Panc1 (cell line): ENCODE measurements around the gene INPP1. TPM values are rescaled to one million over a fixed set of nuclear protein-coding genes. Genes with fewer than 3 reads are reported as not detected.

Source experiments
- ATAC-seq: fragments of 200-7000 bp; cut with Tn5 transposase; 2 replicates; pipeline ENCODE4 v1.9.1; 2020; ENCODE audit warnings: mild to moderate bottlenecking, moderate library complexity
- BruUV-seq: library from RNA; stranded (reverse); fragments of 400-500 nt; replicated peaks from 2 replicates; lab custom pipeline; 2021; lab: Mats Ljungman, UMichigan
- CTCF ChIA-PET: fragments of 300-600 bp; sonication (Branson Sonifier 250); formaldehyde crosslinking; loops from one replicate; lab custom pipeline; 2022; ENCODE audit warnings: antibody characterized with exemption; lab: Charles Lee
- POLR2A ChIA-PET: fragments of 300-600 bp; sonication (Branson Sonifier 250); formaldehyde crosslinking; loops from one replicate; lab custom pipeline; 2022; ENCODE audit warnings: antibody characterized with exemption; lab: Charles Lee
- DNase-seq: peaks from one replicate; pipeline ENCODE4 v3.0.0-alpha.2; 2010; ENCODE audit warnings: low read depth, low spot score
- H3K27ac ChIP-seq: 2 replicates; pipeline ENCODE4 v1.5.1; 2011; ENCODE audit warnings: mild to moderate bottlenecking, low read length, inconsistent platforms
- H3K27me3 ChIP-seq: fragments of 200-500 bp; sonication (Bioruptor generic); 2 replicates; pipeline ENCODE4 v1.6.0; 2014; ENCODE audit warnings: low read length, inconsistent platforms; ENCODE audit not compliant: control insufficient read depth, insufficient read depth
- H3K36me3 ChIP-seq: fragments of 200-500 bp; sonication (Bioruptor generic); 2 replicates; pipeline ENCODE4 v1.5.1; 2014; ENCODE audit warnings: inconsistent platforms, mild to moderate bottlenecking, low read length, moderate library complexity; ENCODE audit not compliant: control insufficient read depth, insufficient read depth
- H3K4me1 ChIP-seq: 2 replicates; pipeline ENCODE4 v1.5.1; 2011; ENCODE audit warnings: inconsistent platforms, mild to moderate bottlenecking, low read length, moderate library complexity; ENCODE audit not compliant: control insufficient read depth, insufficient read depth
- H3K4me3 ChIP-seq, 2 experiments: 2 replicates each; pipeline ENCODE4 v1.5.1; 2011 to 2012; ENCODE audit warnings: low read depth in 2 of 2, low read length in 2 of 2, mild to moderate bottlenecking in 2 of 2, inconsistent platforms in 1 of 2, moderate library complexity in 1 of 2
- H3K9me3 ChIP-seq: fragments of 200-500 bp; sonication (Bioruptor generic); 2 replicates; pipeline ENCODE4 v1.5.1; 2014; ENCODE audit warnings: low read depth, mild to moderate bottlenecking, inconsistent platforms, low read length, moderate library complexity; ENCODE audit not compliant: control insufficient read depth, insufficient read depth
- POLR2AphosphoS5 ChIP-seq: IDR thresholded peaks from 2 replicates; pipeline ENCODE4 v1.6.1; 2012; ENCODE audit warnings: mild to moderate bottlenecking, low read depth, low read length, moderate library complexity
- SIN3A ChIP-seq: IDR thresholded peaks from 2 replicates; pipeline ENCODE4 v1.6.1; 2012; ENCODE audit warnings: low read depth, mild to moderate bottlenecking, low read length, moderate library complexity, borderline replicate concordance; ENCODE audit not compliant: insufficient read depth
- TCF7L2 ChIP-seq: IDR thresholded peaks from 2 replicates; pipeline ENCODE4 v1.6.1; 2011; ENCODE audit warnings: mild to moderate bottlenecking, low read depth, low read length, inconsistent platforms
- in situ Hi-C: cut with HindIII; loops from 2 replicates; pipeline ENCODE4 v1.10.0; 2016; ENCODE audit warnings: low sequenced_read_pairs, low pct_unique_long_range_greater_than_20kb
- intact Hi-C: fragments of 100-400 bp; cut with micrococcal nuclease; formaldehyde crosslinking; loops from one replicate; pipeline ENCODE4 v1.10.0; 2022; ENCODE audit not compliant: unreplicated experiment
- total RNA-seq: library from RNA; stranded (reverse); gene quantifications from one replicate; pipeline ENCODE4 v1.2.1, GENCODE V29; 2021; ENCODE audit not compliant: unreplicated experiment
- TF ChIP-seq, protein P1 (sequence below): fragments of 450-650 bp; IDR thresholded peaks from 2 replicates; pipeline ENCODE4 v1.5.1; 2017; ENCODE audit warnings: mild to moderate bottlenecking
- TF ChIP-seq, protein P2 (sequence below), 2 experiments: IDR thresholded peaks; 2 replicates each; pipeline ENCODE4 v1.6.1; 2011 to 2012; ENCODE audit warnings: low read depth in 2 of 2, control low read depth in 1 of 2, low read length in 1 of 2, mild to moderate bottlenecking in 1 of 2, moderate library complexity in 1 of 2; ENCODE audit not compliant: insufficient read depth in 1 of 2

Gene INPP1
- total RNA-seq, 1 experiment from 2014 or later = 10.8 TPM

DNA sequence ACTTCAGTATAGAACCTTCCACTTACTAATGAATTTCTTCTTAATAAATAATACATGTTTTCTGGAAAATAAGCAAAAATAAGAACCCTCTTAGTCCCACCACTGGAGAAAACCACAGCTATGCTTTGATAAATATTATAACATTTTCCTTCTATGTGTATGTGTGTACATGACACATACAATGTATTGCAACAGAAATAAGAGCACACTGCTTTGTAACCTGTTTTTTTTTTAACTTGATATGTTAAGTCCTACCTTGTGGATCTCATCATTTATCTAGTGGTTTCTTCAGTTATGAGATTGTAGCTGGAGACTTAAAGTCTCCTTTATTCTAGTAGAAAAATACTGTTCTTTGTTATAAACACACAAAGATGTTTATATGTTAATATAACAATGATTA lies 17.2 kb downstream of the INPP1 start:
- ChIA-PET POLR2A (no interaction called here), CTCF (no interaction called here)
- no peaks in the 10 kb centered on the region for H3K27me3 ChIP-seq
- in situ Hi-C loops (no loop called here), intact Hi-C loops (no loop called here)
- DNase-seq = no peak
- no peak for ATAC-seq
- H3K4me3 ChIP-seq = peak overlapping the region in 1 of 2 experiments; percentile 23; a peak in 1 of 4 replicates
- peaks cover 9% of the 10 kb centered on the region for H3K4me1 ChIP-seq
- H3K27ac ChIP-seq = peak overlapping the region; percentile 41; the same call in 1 of the 2 replicates
- no peak for TF ChIP-seq POLR2AphosphoS5
- TF ChIP-seq SIN3A = no peak
- TF ChIP-seq TCF7L2 = no peak
- TF ChIP-seq, protein P1, sequence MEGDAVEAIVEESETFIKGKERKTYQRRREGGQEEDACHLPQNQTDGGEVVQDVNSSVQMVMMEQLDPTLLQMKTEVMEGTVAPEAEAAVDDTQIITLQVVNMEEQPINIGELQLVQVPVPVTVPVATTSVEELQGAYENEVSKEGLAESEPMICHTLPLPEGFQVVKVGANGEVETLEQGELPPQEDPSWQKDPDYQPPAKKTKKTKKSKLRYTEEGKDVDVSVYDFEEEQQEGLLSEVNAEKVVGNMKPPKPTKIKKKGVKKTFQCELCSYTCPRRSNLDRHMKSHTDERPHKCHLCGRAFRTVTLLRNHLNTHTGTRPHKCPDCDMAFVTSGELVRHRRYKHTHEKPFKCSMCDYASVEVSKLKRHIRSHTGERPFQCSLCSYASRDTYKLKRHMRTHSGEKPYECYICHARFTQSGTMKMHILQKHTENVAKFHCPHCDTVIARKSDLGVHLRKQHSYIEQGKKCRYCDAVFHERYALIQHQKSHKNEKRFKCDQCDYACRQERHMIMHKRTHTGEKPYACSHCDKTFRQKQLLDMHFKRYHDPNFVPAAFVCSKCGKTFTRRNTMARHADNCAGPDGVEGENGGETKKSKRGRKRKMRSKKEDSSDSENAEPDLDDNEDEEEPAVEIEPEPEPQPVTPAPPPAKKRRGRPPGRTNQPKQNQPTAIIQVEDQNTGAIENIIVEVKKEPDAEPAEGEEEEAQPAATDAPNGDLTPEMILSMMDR = no peak
- TF ChIP-seq, protein P2, sequence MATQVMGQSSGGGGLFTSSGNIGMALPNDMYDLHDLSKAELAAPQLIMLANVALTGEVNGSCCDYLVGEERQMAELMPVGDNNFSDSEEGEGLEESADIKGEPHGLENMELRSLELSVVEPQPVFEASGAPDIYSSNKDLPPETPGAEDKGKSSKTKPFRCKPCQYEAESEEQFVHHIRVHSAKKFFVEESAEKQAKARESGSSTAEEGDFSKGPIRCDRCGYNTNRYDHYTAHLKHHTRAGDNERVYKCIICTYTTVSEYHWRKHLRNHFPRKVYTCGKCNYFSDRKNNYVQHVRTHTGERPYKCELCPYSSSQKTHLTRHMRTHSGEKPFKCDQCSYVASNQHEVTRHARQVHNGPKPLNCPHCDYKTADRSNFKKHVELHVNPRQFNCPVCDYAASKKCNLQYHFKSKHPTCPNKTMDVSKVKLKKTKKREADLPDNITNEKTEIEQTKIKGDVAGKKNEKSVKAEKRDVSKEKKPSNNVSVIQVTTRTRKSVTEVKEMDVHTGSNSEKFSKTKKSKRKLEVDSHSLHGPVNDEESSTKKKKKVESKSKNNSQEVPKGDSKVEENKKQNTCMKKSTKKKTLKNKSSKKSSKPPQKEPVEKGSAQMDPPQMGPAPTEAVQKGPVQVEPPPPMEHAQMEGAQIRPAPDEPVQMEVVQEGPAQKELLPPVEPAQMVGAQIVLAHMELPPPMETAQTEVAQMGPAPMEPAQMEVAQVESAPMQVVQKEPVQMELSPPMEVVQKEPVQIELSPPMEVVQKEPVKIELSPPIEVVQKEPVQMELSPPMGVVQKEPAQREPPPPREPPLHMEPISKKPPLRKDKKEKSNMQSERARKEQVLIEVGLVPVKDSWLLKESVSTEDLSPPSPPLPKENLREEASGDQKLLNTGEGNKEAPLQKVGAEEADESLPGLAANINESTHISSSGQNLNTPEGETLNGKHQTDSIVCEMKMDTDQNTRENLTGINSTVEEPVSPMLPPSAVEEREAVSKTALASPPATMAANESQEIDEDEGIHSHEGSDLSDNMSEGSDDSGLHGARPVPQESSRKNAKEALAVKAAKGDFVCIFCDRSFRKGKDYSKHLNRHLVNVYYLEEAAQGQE (IDR thresholded peaks at IDR 0.05; ENCODE audit: insufficient read depth in 1 of 2, low read depth in 2 of 2, low read length in 1 of 2) = no peak
- BruUV-seq = no TSS peak
- H3K36me3 ChIP-seq = no peaks in the 10 kb centered on the region
- no peaks in the 10 kb centered on the region for H3K9me3 ChIP-seq

DNA sequence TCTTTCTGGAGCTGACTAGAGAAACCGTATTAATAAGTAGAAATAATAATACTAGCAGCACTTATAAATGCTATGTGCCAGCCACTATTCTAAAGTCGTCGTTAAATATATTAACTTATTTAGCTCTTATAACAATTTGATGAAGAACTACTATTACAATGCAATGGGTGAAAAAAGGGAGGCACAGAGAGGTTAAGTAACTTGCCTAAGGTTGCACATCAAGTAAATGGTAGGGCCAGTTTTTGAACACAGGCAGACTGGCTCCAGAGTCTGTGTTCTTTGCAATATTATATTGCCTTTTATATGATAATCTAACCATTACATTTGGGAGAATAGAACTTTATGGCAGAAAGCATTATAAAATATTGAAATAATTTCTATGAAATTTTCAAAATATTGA lies 17.6 kb downstream of the INPP1 start:
- intact Hi-C loops (no loop called here), in situ Hi-C loops (no loop called here)
- Histone ChIP-seq H3K27me3 (no peaks in the 10 kb centered on the region), H3K4me1 (peaks cover 9% of the 10 kb centered on the region), H3K9me3 (no peaks in the 10 kb centered on the region), H3K36me3 (no peaks in the 10 kb centered on the region), H3K27ac (no peak overlapping the region), H3K4me3 (no peak overlapping the region)
- no TSS peak for BruUV-seq
- TF ChIP-seq, protein P1 = no peak
- no peak for TF ChIP-seq TCF7L2
- TF ChIP-seq, protein P2 (IDR thresholded peaks at IDR 0.05; ENCODE audit: insufficient read depth in 1 of 2, low read depth in 2 of 2, low read length in 1 of 2) = no peak
- no peak for TF ChIP-seq SIN3A
- no peak for TF ChIP-seq POLR2AphosphoS5
- ChIA-PET POLR2A (no interaction called here), CTCF (no interaction called here)
- DNase-seq (no peak), ATAC-seq (no peak)
